HCT116 (cell line): Measurements from ENCODE around the gene FKBP2. TPM values are rescaled to one million over a fixed set of nuclear protein-coding genes. Genes with fewer than 3 reads are reported as not detected.

Source experiments
- ATAC-seq: fragments of 200-7000 bp; cut with Tn5 transposase; 2 replicates; pipeline ENCODE4 v1.9.1; 2020; ENCODE audit warnings: mild to moderate bottlenecking, moderate library complexity
- BruUV-seq: library from RNA; stranded (reverse); fragments of 400-500 nt; replicated peaks from 2 replicates; lab custom pipeline; 2021; lab: Mats Ljungman, UMichigan
- CTCF ChIA-PET: fragments of 300-600 bp; sonication (Branson Sonifier 250); formaldehyde crosslinking; loops from one replicate; lab custom pipeline; 2021; ENCODE audit warnings: antibody characterized with exemption; lab: Charles Lee
- POLR2A ChIA-PET: fragments of 300-600, 350-600 bp; sonication (Branson Sonifier 250); formaldehyde crosslinking; loops from one replicate; lab custom pipeline; 2021; ENCODE audit warnings: antibody characterized with exemption; lab: Charles Lee
- RAD21 ChIA-PET, 2 experiments: fragments of 300-600 bp; sonication (Branson Sonifier 250); formaldehyde crosslinking; loops; one replicate each; lab custom pipeline; 2023; ENCODE audit warnings: low total read pairs in 2 of 2; ENCODE audit not compliant: uncharacterized antibody in 2 of 2, unreplicated experiment in 2 of 2, low non-redundant PET in 1 of 2; lab: Charles Lee
- DNase-seq: peaks from one replicate; pipeline ENCODE4 v3.0.0-alpha.2; 2010; ENCODE audit warnings: low read depth, low spot score
- H2AFZ ChIP-seq: fragments of 200-600 bp; shearing (Covaris generic), sonication (generic); 2 replicates; pipeline ENCODE4 v1.6.1; 2017; ENCODE audit warnings: low read depth, mixed run types, mixed read lengths, antibody characterized with exemption, low read length; ENCODE audit not compliant: poor library complexity, severe bottlenecking
- H3K27ac ChIP-seq: 2 replicates; pipeline ENCODE4 v1.5.1; 2012; ENCODE audit warnings: low read depth, low read length
- H3K27me3 ChIP-seq: fragments of 200-600 bp; sonication (generic); 2 replicates; pipeline ENCODE4 v1.6.1; 2016; ENCODE audit warnings: mixed run types, low read length, mixed read lengths; ENCODE audit not compliant: insufficient read depth
- H3K36me3 ChIP-seq, 2 experiments: fragments of 200-500 bp in 1 of 2; fragments of 200-600 bp in 1 of 2; sonication (Bioruptor generic) in 1 of 2; sonication (generic) in 1 of 2; 2 replicates each; pipeline versions ENCODE4 v1.5.1 to v1.6.1; 2014 to 2016; ENCODE audit warnings: low read length in 2 of 2, inconsistent platforms in 1 of 2, mixed read lengths in 1 of 2, mixed run types in 1 of 2; ENCODE audit not compliant: insufficient read depth in 2 of 2, control insufficient read depth in 1 of 2
- H3K4me1 ChIP-seq, 2 experiments: fragments of 200-600 bp in 1 of 2; sonication (generic) in 1 of 2; 2 replicates each; pipeline versions ENCODE4 v1.5.1 to v1.6.1; 2012 to 2017; ENCODE audit warnings: low read length in 2 of 2, inconsistent platforms in 1 of 2, mild to moderate bottlenecking in 1 of 2, mixed read lengths in 1 of 2, mixed run types in 1 of 2, moderate library complexity in 1 of 2; ENCODE audit not compliant: insufficient read depth in 2 of 2, control insufficient read depth in 1 of 2
- H3K4me2 ChIP-seq: fragments of 200-600 bp; sonication (generic); 2 replicates; pipeline ENCODE4 v1.6.1; 2017; ENCODE audit warnings: mixed run types, low read length, mixed read lengths
- H3K4me3 ChIP-seq, 2 experiments: fragments of 200-600 bp in 1 of 2; sonication (generic) in 1 of 2; replicated peaks in 1 of 2; 2 replicates each; pipeline ENCODE4 v1.5.1; 2011 to 2016; ENCODE audit warnings: low read length in 2 of 2, control low read depth in 1 of 2, low read depth in 1 of 2, mild to moderate bottlenecking in 1 of 2, mixed read lengths in 1 of 2, mixed run types in 1 of 2
- H3K79me2 ChIP-seq: fragments of 200-600 bp; sonication (generic); 2 replicates; pipeline ENCODE4 v1.6.1; 2017; ENCODE audit warnings: mild to moderate bottlenecking, mixed run types, low read length, moderate library complexity, mixed read lengths; ENCODE audit not compliant: insufficient read depth
- H3K9ac ChIP-seq: fragments of 200-600 bp; sonication (generic); 2 replicates; pipeline ENCODE4 v1.6.1; 2016; ENCODE audit warnings: low read length, mixed read lengths
- H3K9me2 ChIP-seq: fragments of 200-600 bp; sonication (generic), shearing (Covaris generic); 2 replicates; pipeline ENCODE4 v1.6.1; 2017; ENCODE audit warnings: mixed run types, mild to moderate bottlenecking, moderate library complexity; ENCODE audit not compliant: insufficient read depth
- H3K9me3 ChIP-seq, 2 experiments: fragments of 200-500 bp in 1 of 2; fragments of 200-600 bp in 1 of 2; sonication (Bioruptor generic) in 1 of 2; sonication (generic) in 1 of 2; 2 replicates each; pipeline ENCODE4 v1.6.1; 2014 to 2017; ENCODE audit warnings: low read length in 2 of 2, mixed read lengths in 2 of 2, inconsistent platforms in 1 of 2, low read depth in 1 of 2, mild to moderate bottlenecking in 1 of 2, mixed run types in 1 of 2, moderate library complexity in 1 of 2; ENCODE audit not compliant: control insufficient read depth in 1 of 2, insufficient read depth in 1 of 2
- H4K20me1 ChIP-seq: fragments of 200-600 bp; sonication (generic), shearing (Covaris generic); 2 replicates; pipeline ENCODE4 v1.6.1; 2017; ENCODE audit warnings: mixed run types, mild to moderate bottlenecking, moderate library complexity; ENCODE audit not compliant: insufficient read depth
- CEBPB ChIP-seq: IDR thresholded peaks from 2 replicates; pipeline ENCODE4 v1.6.1; 2012; ENCODE audit warnings: low read depth
- EGR1 ChIP-seq: IDR thresholded peaks from 2 replicates; pipeline ENCODE4 v1.6.1; 2012; ENCODE audit warnings: low read depth
- ELF1 ChIP-seq: IDR thresholded peaks from 2 replicates; pipeline ENCODE4 v1.6.1; 2012; ENCODE audit warnings: low read depth, borderline replicate concordance
- FOSL1 ChIP-seq: IDR thresholded peaks from 2 replicates; pipeline ENCODE4 v1.6.1; 2012; ENCODE audit warnings: low read depth
- JUND ChIP-seq: IDR thresholded peaks from 2 replicates; pipeline ENCODE4 v1.6.1; 2012
- POLR2A ChIP-seq: IDR thresholded peaks from 2 replicates; pipeline ENCODE4 v1.7.0; 2011; ENCODE audit warnings: borderline replicate concordance; ENCODE audit not compliant: insufficient read depth, insufficient read length; ENCODE audit errors: extremely low read depth
- POLR2AphosphoS5 ChIP-seq: IDR thresholded peaks from 2 replicates; pipeline ENCODE4 v1.6.1; 2011; ENCODE audit warnings: mild to moderate bottlenecking, low read depth, low read length, moderate library complexity
- RAD21 ChIP-seq: IDR thresholded peaks from 2 replicates; pipeline ENCODE4 v1.6.1; 2012; ENCODE audit warnings: low read depth, mild to moderate bottlenecking
- SP1 ChIP-seq: IDR thresholded peaks from 2 replicates; pipeline ENCODE4 v1.6.1; 2012; ENCODE audit warnings: low read depth
- TCF7L2 ChIP-seq: IDR thresholded peaks from 2 replicates; pipeline ENCODE4 v1.7.0; 2011; ENCODE audit warnings: borderline replicate concordance, inconsistent platforms; ENCODE audit not compliant: insufficient read depth, insufficient read length; ENCODE audit errors: extremely low read depth
- YY1 ChIP-seq: IDR thresholded peaks from 2 replicates; pipeline ENCODE4 v1.6.1; 2011; ENCODE audit warnings: low read length, low read depth, moderate library complexity, mild to moderate bottlenecking; ENCODE audit not compliant: insufficient replicate concordance; ENCODE audit errors: extremely low read depth
- ZFX ChIP-seq: fragments of 450-650 bp; IDR thresholded peaks from 2 replicates; pipeline ENCODE4 v1.6.1; 2017
- ZNF274 ChIP-seq: fragments of 200-500 bp; sonication (Bioruptor generic); IDR thresholded peaks from 2 replicates; pipeline ENCODE4 v1.6.1; 2014; ENCODE audit warnings: mild to moderate bottlenecking, low read depth, low read length, inconsistent platforms
- intact Hi-C: fragments of 100-400 bp; cut with micrococcal nuclease; formaldehyde crosslinking; loops from 2 replicates; pipeline ENCODE4 v1.10.0; 2022
- total RNA-seq: library from RNA; stranded (reverse); gene quantifications from one replicate; pipeline ENCODE4 v1.2.1, GENCODE V29; 2021; ENCODE audit not compliant: unreplicated experiment
- TF ChIP-seq, protein P1 (sequence below): IDR thresholded peaks from 2 replicates; pipeline ENCODE4 v1.6.1; 2012
- TF ChIP-seq, protein P2 (sequence below), 3 experiments: fragments of 200-600 bp in 1 of 3; sonication (generic) in 1 of 3; IDR thresholded peaks in 2 of 3; conservative IDR thresholded peaks in 1 of 3; 2 replicates each; pipeline ENCODE4 v1.5.1; 2012 to 2017; ENCODE audit warnings: low read depth in 2 of 3, low read length in 2 of 3, antibody characterized with exemption in 1 of 3, borderline replicate concordance in 1 of 3, control low read depth in 1 of 3, mild to moderate bottlenecking in 1 of 3, mixed read lengths in 1 of 3, mixed run types in 1 of 3, moderate library complexity in 1 of 3; ENCODE audit not compliant: insufficient read depth in 1 of 3
- TF ChIP-seq, protein P3 (sequence below): IDR thresholded peaks from 2 replicates; pipeline ENCODE4 v1.6.1; 2011; ENCODE audit warnings: mild to moderate bottlenecking, low read length, moderate library complexity; ENCODE audit not compliant: insufficient replicate concordance; ENCODE audit errors: extremely low read depth
- TF ChIP-seq, protein P4 (sequence below): IDR thresholded peaks from 2 replicates; pipeline ENCODE4 v1.6.1; 2012

FKBP2 gene
- total RNA-seq, 1 experiment from 2014 or later: 69.2 TPM

DNA sequence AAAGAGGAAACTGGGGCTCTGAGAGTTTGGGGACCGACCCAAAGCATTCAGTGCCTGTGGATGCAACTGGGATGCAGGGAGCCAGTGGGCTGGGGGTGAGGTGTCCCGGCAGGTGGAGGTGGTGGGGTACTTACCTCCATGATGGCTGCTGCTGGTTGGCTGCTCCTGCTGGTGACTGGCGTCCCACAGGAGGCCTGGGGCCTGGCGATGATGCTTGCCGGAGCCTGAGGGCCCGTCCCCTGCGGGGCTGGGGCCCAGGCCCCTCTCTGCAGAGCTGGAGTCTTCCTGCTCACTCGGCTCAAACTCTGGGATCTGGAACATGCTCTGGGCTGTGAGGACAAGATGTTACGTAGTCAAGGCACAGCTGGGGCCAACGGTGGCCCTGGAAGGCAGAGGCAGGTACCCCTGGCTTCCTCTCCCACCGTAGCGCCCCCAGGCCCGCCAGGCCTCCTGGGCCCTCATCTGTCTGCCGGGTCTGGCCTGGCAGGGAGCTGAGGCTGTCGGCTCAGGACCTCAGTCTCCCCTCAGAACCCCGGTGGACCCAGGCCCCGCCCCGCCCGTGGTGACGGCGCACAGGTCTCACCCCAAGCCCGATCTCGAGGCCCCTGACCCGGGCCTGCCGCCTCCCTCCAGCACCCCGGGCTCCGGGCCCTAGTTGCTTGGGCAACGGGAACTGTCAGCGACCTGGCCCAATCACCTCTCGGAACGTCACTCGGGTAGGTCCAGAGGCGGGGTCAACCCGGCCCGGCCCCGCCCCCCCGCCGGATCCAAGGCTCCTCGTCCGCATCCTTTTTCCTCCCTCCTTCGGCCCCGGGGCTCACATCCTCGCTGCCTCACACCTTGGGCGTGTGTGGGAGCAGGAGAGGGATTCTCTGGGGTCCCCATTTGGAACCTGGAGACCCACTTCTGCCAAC is 43.4 kb downstream of the FKBP2 start, which contains the start of gene BAD:
Gene BAD, minus strand, starts transcription at position 618 of the 914 bp plus-strand sequence. Its CDS starts 297 bp downstream, at position 321.
- Histone ChIP-seq H4K20me1 (no peaks in the 10 kb centered on the region), H3K9me3 (no peaks in the 10 kb centered on the region), H3K79me2 (no peaks in the 10 kb centered on the region), H3K4me2 (peak within 1 kb of the TSS; percentile 96), H3K4me3 (peak within 1 kb of the TSS; percentile 77 to 80), H3K27ac (peak within 1 kb of the TSS; percentile 83), H3K9ac (peak within 1 kb of the TSS; percentile 85), H3K27me3 (no peaks in the 10 kb centered on the region), H3K4me1 (peaks cover 14 to 27% of the 10 kb centered on the region in 2 experiments), H2AFZ (no peak within 1 kb of the TSS), H3K36me3 (no peaks in the 10 kb centered on the region; a peak in 1 of 4 replicates), H3K9me2 (no peaks in the 10 kb centered on the region)
- DNase-seq (peak; percentile 82), ATAC-seq (peak; percentile 87)
- intact Hi-C loops: loop anchor here (1.0 kb wide), 1 partner anchor 42 kb away; no protein-coding TSS in a partner anchor
- CTCF ChIA-PET: interaction anchor here (0.9 to 4.3 kb wide), 5 partner anchors 16 to 47 kb away, joined by 3 to 22 read pairs (median 3); partner anchors contain the start of genes ESRRA, PRDX5 and TRMT112
- RAD21 ChIA-PET: interaction anchor here in 1 of 2 experiments (0.8 kb wide), 1 partner anchor 13 kb away, joined by 5 read pairs; no protein-coding TSS in a partner anchor
- TF ChIP-seq POLR2A (peak; percentile 23), ZNF274 (no peak), POLR2AphosphoS5 (peak; percentile 76), SP1 (peak; percentile 76; the same call in 1 of the 2 replicates), CEBPB (no peak), TCF7L2 (no peak), RAD21 (no peak), FOSL1 (no peak), YY1 (no peak), ZFX (peak; percentile 70), ELF1 (no peak), EGR1 (no peak), JUND (no peak)
- TF ChIP-seq, protein P1, sequence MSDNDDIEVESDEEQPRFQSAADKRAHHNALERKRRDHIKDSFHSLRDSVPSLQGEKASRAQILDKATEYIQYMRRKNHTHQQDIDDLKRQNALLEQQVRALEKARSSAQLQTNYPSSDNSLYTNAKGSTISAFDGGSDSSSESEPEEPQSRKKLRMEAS: 0 out of 2 replicates have a peak, but pooled peaks have one; percentile 7
- TF ChIP-seq, protein P2, sequence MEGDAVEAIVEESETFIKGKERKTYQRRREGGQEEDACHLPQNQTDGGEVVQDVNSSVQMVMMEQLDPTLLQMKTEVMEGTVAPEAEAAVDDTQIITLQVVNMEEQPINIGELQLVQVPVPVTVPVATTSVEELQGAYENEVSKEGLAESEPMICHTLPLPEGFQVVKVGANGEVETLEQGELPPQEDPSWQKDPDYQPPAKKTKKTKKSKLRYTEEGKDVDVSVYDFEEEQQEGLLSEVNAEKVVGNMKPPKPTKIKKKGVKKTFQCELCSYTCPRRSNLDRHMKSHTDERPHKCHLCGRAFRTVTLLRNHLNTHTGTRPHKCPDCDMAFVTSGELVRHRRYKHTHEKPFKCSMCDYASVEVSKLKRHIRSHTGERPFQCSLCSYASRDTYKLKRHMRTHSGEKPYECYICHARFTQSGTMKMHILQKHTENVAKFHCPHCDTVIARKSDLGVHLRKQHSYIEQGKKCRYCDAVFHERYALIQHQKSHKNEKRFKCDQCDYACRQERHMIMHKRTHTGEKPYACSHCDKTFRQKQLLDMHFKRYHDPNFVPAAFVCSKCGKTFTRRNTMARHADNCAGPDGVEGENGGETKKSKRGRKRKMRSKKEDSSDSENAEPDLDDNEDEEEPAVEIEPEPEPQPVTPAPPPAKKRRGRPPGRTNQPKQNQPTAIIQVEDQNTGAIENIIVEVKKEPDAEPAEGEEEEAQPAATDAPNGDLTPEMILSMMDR (IDR thresholded peaks at IDR 0.05 in 2 of 3, conservative IDR thresholded peaks at IDR 0.05 in 1 of 3; ENCODE audit: borderline replicate concordance in 1 of 3, insufficient read depth in 1 of 3, low read depth in 2 of 3, low read length in 2 of 3): no peak
- TF ChIP-seq, protein P3, sequence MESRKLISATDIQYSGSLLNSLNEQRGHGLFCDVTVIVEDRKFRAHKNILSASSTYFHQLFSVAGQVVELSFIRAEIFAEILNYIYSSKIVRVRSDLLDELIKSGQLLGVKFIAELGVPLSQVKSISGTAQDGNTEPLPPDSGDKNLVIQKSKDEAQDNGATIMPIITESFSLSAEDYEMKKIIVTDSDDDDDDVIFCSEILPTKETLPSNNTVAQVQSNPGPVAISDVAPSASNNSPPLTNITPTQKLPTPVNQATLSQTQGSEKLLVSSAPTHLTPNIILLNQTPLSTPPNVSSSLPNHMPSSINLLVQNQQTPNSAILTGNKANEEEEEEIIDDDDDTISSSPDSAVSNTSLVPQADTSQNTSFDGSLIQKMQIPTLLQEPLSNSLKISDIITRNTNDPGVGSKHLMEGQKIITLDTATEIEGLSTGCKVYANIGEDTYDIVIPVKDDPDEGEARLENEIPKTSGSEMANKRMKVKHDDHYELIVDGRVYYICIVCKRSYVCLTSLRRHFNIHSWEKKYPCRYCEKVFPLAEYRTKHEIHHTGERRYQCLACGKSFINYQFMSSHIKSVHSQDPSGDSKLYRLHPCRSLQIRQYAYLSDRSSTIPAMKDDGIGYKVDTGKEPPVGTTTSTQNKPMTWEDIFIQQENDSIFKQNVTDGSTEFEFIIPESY: no peak
- TF ChIP-seq, protein P4, sequence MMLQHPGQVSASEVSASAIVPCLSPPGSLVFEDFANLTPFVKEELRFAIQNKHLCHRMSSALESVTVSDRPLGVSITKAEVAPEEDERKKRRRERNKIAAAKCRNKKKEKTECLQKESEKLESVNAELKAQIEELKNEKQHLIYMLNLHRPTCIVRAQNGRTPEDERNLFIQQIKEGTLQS: no peak
- POLR2A ChIA-PET: interaction anchor here (1.3 to 1.7 kb wide), 4 partner anchors 14 to 58 kb away, joined by 3 to 5 read pairs (median 4); partner anchors contain the start of gene NUDT22
- BruUV-seq: TSS peak; percentile 72
